Stimulated activated CD4-positive, alpha-beta T cell treated with anti-CD3 and anti-CD28 coated beads, Interleukin-2, amount 100 ng/mL, for 4 hours (primary cell): Measurements from ENCODE around the gene MZT1.

Source experiments
- DNase-seq: peaks from one replicate; pipeline ENCODE4 v3.0.0-alpha.2; 2020; ENCODE audit warnings: low read depth

MZT1 gene

DNA sequence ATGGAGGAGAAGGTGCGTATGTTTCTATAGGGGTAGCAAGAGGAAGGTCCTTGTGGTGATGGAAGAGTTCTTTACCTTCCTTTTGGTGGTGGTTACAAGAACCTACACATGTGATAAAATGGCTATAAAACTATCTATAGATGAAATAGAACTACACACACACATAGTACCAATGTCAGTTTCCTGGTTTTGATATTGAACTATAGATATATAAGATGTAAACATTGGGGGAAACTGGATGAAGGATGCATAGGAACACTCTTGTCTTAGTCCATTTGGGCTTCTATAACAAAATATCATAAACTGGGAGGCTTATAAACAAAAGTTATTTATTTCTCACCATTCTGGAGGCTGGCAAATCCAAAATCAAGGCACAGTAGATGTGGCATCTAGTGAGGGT, 47.1 kb downstream of the MZT1 start:
- no peak for DNase-seq

- no peak for DNase-seq
These were observed 49.1 kb downstream of the MZT1 start for GRCh38 chr13:72678312-72678711.

GRCh38 chr13:72677431-72677830, 50.0 kb downstream of the MZT1 start:
- no peak for DNase-seq

DNA sequence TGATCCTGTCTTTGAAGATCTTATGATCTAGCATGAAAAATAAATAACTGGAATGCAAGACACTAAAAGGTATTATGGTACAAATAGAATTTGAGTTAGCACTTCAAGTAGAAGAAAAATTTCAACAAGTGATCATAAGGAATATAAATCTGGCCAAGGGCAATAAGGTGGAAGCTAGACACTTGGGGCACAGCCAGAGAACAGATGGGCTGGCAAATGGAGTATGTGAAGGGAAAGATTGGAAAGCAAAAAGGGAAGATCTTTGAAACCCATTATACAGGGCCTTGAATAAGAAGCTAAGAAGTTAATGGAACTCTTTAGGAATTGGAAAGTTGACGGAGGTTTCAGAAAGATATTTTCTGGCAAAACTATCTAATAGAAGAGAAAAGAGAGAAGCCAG, 61.0 kb downstream of the MZT1 start:
- DNase-seq = no peak

- DNase-seq = no peak
These were observed 64.9 kb downstream of the MZT1 start for GRCh38 chr13:72662548-72662947.
